Psoas muscle (tissue), 8 donors: ENCODE data around the gene ATP6V1F. TPM values are rescaled to one million over a fixed set of nuclear protein-coding genes. Genes with fewer than 3 reads are reported as not detected.

ENCODE experiments used
- ATAC-seq, 4 donors: fragments of 200-7000 bp; cut with Tn5 transposase; one replicate each; pipeline ENCODE4 v1.9.1; 2020; ENCODE audit warnings: moderate library complexity in 3 of 4, mild to moderate bottlenecking in 2 of 4
- DNase-seq, 2 donors: peaks; one replicate each; pipeline ENCODE4 v3.0.0-alpha.2; 2020
- H3K27ac ChIP-seq: fragments of 200-600 bp; one replicate; pipeline ENCODE4 v1.8.0; 2022
- H3K27me3 ChIP-seq, 3 donors: fragments of 200-600 bp in 1 of 3; one replicate each; pipeline versions ENCODE4 v1.6.1 to v1.8.0; 2013 to 2022; ENCODE audit warnings: low read length in 2 of 3, mild to moderate bottlenecking in 2 of 3, moderate library complexity in 1 of 3; ENCODE audit not compliant: insufficient read depth in 3 of 3
- H3K36me3 ChIP-seq, 2 donors: fragments of 200-600 bp in 1 of 2; one replicate each; pipeline versions ENCODE4 v1.6.1 to v1.8.0; 2013 to 2022; ENCODE audit warnings: low read depth in 1 of 2, mild to moderate bottlenecking in 1 of 2, moderate library complexity in 1 of 2; ENCODE audit not compliant: insufficient read depth in 1 of 2
- H3K4me1 ChIP-seq: fragments of 200-600 bp; one replicate; pipeline ENCODE4 v1.8.0; 2022
- H3K4me3 ChIP-seq: fragments of 200-600 bp; one replicate; pipeline ENCODE4 v1.8.0; 2022; ENCODE audit warnings: mild to moderate bottlenecking
- H3K9me3 ChIP-seq: fragments of 200-600 bp; one replicate; pipeline ENCODE4 v1.8.0; 2022
- WGBS, 3 donors: extraction: QIAGEN DNeasy Blood & Tissue Kit; methylation state at CpG; one replicate each; pipeline versions ENCODE4 v1.1.6 to v1.1.7; 2013; 5-methylcytosine and 5-hydroxymethylcytosine counted together
- intact Hi-C, 2 donors: fragments of 100-400 bp; cut with DNase I; formaldehyde crosslinking; loops; one replicate each; pipeline versions ENCODE4 v1.11.0 to v1.14.2; 2022
- long read RNA-seq, 2 donors: library from polyadenylated mRNA; unstranded; transcript quantifications; one replicate each; pipeline ENCODE4 v2.0.0, GENCODE V29; 2021
- polyA plus RNA-seq, 3 donors: library from polyadenylated mRNA; stranded (reverse); fragments of 200-250 nt; gene quantifications; one replicate each; pipeline ENCODE4 v1.2.3, GENCODE V29; 2013
- total RNA-seq, 4 donors: library from RNA; stranded (reverse); fragmentation: NEBNext Ultra II Directional in 2 of 4; extraction: Animal tissue kit (Norgen Biotek cat#: 25700) in 2 of 4; gene quantifications; one replicate each; pipeline versions ENCODE4 v1.2.1 to v1.2.4, GENCODE V29; 2021 to 2023
- TF ChIP-seq, protein P1 (sequence below): fragments of 200-600 bp; IDR thresholded peaks from one replicate; pipeline ENCODE4 v1.8.0; 2022; ENCODE audit warnings: antibody characterized with exemption
- donor health status: healthy with polysubstance abuse.
- donor health status: DM: no; HTN: no; CAD: no; lungs with moderate emphysema.
- donor health status: Bipolar disorder and iron deficiency.
- donor health status: healthy.
- donor health status: DM: yes; HTN: yes; CAD: no.
- donor health status: DM: no; HTN: no; CAD: no.
- donor health status: DM: no; HTN: no; CAD: no.
- donor health status: DM: yes; HTN: yes; CAD: no.

ATP6V1F gene, protein sequence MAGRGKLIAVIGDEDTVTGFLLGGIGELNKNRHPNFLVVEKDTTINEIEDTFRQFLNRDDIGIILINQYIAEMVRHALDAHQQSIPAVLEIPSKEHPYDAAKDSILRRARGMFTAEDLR
- total RNA-seq (100 to 1,000 TPM; 103 to 210 (median 131) TPM), polyA plus RNA-seq (100 to 1,000 TPM; 141 to 156 (median 143) TPM)
- long read RNA-seq, donor 1, transcript ATP6V1F-201 (2 exons, 704 nt), result major isoform, 31 of 33 reads
- long read RNA-seq, donor 1, partial matches to known transcripts, result 2 of 33 reads
- long read RNA-seq, donor 1, other reads (novel, unspliced or antisense), result 0 of 33 reads
- long read RNA-seq, donor 2, transcript ATP6V1F-201 (2 exons, 704 nt), result major isoform, 50 of 61 reads
- long read RNA-seq, donor 2, partial matches to known transcripts, result 1 of 61 reads
- long read RNA-seq, donor 2, other reads (novel, unspliced or antisense), result 10 of 61 reads

DNA sequence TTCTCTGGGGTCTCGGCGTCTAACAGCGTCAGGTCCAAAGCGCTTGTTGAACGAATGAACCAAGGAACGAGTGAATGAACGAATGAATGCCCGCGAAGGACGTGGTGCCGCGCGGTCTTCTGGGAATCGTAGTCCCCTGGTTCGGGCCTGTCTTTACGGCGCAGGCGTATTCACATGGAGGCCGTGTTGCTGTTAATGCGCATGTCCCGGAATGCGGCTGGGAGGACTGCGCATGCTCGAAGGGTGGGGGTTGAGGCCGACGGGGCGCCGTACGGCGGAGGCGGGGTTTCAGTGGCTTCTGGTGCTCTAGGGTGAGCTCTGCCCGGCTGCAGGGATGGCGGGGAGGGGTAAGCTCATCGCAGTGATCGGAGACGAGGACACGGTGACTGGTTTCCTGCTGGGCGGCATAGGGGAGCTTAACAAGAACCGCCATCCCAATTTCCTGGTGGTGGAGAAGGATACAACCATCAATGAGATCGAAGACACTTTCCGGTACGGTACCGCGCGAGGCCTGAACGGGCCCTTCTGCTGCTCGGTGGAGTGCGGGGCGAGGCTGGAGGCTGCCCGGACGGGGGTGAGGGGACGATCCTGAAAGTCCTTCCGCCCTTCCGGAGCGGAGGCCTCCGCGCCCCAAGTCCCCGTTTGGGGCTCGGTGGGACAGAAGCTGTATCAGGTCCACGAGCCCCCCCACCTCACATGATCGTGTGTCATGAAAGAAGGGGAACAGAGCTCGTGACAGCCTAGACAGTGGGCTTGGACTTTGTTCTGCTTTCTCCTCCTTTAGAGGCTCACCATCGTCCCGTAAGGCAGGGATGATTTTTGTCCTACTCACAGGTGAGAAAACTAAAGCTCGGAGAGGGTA lies at the start of gene ATP6V1F:
Gene ATP6V1F, plus strand, starts transcription at position 286 of the 862 bp plus-strand sequence. Its CDS starts 49 bp downstream, at position 335.
- intact Hi-C loops, result no loop called here
- ATAC-seq (peak; percentile 44 to 64 (median 48)), DNase-seq (peak; percentile 97 to 99)
- Histone ChIP-seq H3K9me3 (no peaks in the 10 kb centered on the region), H3K36me3 (peaks cover 0 to 27% of the 10 kb centered on the region in 2 donors), H3K4me1 (peaks cover 36% of the 10 kb centered on the region), H3K27me3 (no peaks in the 10 kb centered on the region), H3K27ac (peak within 1 kb of the TSS; percentile 76), H3K4me3 (peak within 1 kb of the TSS; percentile 79)
- TF ChIP-seq, protein P1, sequence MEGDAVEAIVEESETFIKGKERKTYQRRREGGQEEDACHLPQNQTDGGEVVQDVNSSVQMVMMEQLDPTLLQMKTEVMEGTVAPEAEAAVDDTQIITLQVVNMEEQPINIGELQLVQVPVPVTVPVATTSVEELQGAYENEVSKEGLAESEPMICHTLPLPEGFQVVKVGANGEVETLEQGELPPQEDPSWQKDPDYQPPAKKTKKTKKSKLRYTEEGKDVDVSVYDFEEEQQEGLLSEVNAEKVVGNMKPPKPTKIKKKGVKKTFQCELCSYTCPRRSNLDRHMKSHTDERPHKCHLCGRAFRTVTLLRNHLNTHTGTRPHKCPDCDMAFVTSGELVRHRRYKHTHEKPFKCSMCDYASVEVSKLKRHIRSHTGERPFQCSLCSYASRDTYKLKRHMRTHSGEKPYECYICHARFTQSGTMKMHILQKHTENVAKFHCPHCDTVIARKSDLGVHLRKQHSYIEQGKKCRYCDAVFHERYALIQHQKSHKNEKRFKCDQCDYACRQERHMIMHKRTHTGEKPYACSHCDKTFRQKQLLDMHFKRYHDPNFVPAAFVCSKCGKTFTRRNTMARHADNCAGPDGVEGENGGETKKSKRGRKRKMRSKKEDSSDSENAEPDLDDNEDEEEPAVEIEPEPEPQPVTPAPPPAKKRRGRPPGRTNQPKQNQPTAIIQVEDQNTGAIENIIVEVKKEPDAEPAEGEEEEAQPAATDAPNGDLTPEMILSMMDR, result no peak
- WGBS, 3 donors, result 0 to 1% (median 1%) methylated on average over 63 to 65 of the region's 65 CpGs

DNA sequence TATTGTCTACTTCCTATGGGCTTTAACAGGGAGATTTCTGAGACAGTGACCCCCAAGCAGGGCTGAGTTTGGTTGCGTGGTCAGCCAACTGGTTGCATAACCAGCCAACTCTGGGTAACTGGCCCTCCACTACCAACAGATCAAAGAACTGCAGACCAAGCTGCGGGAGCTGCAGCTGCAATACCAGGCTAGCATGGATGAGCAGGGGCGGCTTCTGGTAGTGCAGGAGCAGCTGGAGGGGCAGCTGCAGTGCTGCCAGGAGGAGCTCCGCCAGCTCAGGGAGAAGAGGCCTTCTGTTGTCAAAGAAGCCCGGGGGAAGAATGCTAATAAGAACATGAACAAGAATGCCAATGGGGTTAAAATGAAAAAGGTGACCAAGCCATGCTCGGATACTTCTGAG lies 48.2 kb upstream of the ATP6V1F start:
- Histone ChIP-seq H3K27me3 (no peaks in the 10 kb centered on the region), H3K4me3 (no peak overlapping the region), H3K4me1 (peaks cover 29% of the 10 kb centered on the region), H3K9me3 (no peaks in the 10 kb centered on the region), H3K27ac (no peak overlapping the region), H3K36me3 (no peaks in the 10 kb centered on the region)
- 67 to 86% (median 68%) methylated on average over 6 of the region's 6 CpGs for WGBS, 3 donors
- intact Hi-C loops, result no loop called here
- TF ChIP-seq, protein P1, result no peak
- DNase-seq, result no peak
- no peak for ATAC-seq

DNA sequence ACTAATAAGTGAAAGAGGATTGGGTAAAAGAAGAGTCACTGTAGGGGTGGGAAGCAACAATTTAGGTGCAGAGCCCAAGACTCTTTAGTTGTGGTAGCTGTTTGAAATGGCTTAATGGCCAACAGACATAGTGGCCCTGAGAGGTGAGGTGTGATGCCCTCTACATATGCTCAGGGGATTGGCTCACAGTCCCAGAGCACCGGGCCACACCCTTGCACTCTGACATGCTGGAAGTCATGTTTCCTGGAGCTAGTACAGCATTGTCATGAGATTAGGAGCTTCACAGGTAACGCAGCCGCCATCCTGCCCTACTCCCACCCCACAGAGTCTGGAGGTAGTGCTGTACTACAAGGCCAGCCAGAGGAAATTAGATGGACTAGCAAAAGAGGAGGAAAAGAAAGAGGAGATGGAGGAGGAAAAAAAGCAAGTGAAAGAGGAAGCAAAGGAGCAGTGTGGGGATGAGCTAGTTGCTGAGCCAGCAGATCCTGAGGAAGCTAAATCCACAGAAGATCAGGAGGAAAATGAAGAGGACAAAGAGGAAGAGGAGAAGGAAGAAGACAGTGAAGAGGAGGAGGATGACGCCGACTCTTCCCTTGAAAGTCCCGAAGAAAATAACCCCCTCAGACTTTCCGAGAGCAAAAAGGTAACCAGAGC lies 47.2 kb upstream of the ATP6V1F start:
- Histone ChIP-seq H3K36me3 (no peaks in the 10 kb centered on the region), H3K4me3 (no peak overlapping the region), H3K27ac (no peak overlapping the region), H3K27me3 (no peaks in the 10 kb centered on the region), H3K4me1 (peaks cover 29% of the 10 kb centered on the region), H3K9me3 (no peaks in the 10 kb centered on the region)
- TF ChIP-seq, protein P1, result no peak
- ATAC-seq (no peak), DNase-seq (no peak)
- 91 to 95% (median 94%) methylated on average over 7 of the region's 7 CpGs for WGBS, 3 donors
- intact Hi-C loops, result no loop called here

DNA sequence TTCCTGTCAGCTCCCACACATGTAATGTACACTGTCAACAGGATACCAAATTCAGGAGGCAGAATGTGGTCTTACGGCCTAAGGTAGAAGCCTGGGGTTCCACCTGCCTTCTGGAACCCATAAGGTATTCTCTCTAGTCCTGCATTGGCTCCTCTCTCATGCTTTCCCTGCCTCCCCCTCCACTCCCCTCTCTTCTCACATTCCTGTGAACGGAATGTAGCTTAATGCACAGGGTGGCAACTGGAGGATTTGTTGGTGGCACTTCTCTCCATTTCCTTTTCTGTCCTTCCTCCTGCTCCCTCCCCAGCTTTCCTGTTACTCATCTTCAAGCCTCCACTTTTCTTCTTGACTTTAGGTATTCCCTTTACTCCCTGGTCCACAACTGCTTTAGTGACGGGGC lies 44.0 kb upstream of the ATP6V1F start:
- H3K27me3 ChIP-seq, result no peaks in the 10 kb centered on the region
- DNase-seq (no peak), ATAC-seq (no peak)
- 59 to 76% (median 60%) methylated on average over 3 of the region's 3 CpGs for WGBS, 3 donors
- no peak overlapping the region for H3K27ac ChIP-seq
- no peak overlapping the region for H3K4me3 ChIP-seq
- H3K36me3 ChIP-seq, result no peaks in the 10 kb centered on the region
- H3K9me3 ChIP-seq, result no peaks in the 10 kb centered on the region
- intact Hi-C loops, result no loop called here
- peaks cover 10% of the 10 kb centered on the region for H3K4me1 ChIP-seq
- TF ChIP-seq, protein P1, result no peak
